ENCODE results near the gene IGFLR1. TPM values are rescaled to one million over a fixed set of nuclear protein-coding genes. Genes with fewer than 3 reads are reported as not detected.
"Not testable (repeated sequence)": the region's sequence is repeated elsewhere in the genome, so short reads cannot be mapped to it uniquely, and the experiment has no call there.

IGFLR1 gene
- total RNA-seq, 1 donor = 1.9 TPM

DNA sequence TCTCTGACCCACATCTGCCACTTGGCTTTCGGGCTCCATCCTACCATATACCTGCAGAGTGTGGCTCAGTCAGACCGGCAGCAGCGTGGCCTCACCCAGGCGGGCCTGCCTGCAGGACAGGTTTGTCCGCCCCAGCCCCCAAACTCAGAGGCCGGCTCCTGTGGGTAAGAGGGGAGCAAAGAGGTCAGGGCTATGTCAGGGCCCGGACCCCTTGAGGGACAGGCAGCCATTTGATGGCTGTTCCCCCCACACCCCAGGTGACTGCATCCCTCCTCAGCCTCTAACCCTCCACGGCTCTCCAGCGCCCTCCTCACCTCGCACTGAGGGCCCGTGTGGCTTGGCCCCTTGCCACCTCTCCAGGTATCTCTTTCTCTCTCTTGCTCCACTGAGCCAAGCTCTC, 50.2 kb downstream of the IGFLR1 start:
- H3K4me3 ChIP-seq (ENCODE audit: low read depth, low read length) = no peak overlapping the region
- no peak for DNase-seq (ENCODE audit: low read depth)
- TF ChIP-seq, protein P1, sequence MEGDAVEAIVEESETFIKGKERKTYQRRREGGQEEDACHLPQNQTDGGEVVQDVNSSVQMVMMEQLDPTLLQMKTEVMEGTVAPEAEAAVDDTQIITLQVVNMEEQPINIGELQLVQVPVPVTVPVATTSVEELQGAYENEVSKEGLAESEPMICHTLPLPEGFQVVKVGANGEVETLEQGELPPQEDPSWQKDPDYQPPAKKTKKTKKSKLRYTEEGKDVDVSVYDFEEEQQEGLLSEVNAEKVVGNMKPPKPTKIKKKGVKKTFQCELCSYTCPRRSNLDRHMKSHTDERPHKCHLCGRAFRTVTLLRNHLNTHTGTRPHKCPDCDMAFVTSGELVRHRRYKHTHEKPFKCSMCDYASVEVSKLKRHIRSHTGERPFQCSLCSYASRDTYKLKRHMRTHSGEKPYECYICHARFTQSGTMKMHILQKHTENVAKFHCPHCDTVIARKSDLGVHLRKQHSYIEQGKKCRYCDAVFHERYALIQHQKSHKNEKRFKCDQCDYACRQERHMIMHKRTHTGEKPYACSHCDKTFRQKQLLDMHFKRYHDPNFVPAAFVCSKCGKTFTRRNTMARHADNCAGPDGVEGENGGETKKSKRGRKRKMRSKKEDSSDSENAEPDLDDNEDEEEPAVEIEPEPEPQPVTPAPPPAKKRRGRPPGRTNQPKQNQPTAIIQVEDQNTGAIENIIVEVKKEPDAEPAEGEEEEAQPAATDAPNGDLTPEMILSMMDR (IDR thresholded peaks at IDR 0.05; ENCODE audit: insufficient read depth, low read length) = no peak

DNA sequence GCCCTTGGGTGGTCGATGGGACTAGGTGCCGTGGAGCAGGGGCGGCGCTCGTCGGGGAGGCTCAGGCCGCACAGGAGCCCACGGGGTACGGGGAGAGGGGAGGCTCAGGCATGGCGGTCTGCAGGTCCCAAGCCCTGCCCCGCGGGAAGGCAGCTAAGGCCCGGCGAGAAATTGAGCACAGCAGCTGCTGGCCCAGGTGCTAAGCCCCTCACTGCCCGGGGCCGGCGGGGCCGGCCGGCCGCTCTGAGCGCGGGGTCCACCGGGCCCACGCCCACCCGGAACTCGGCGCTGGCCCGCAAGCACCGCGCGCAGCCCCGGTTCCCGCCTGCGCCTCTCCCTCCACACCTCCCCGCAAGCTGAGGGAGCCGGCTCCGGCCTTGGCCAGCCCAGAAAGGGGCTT, 51.1 kb downstream of the IGFLR1 start:
- not testable (repeated sequence) for H3K4me3 ChIP-seq (ENCODE audit: low read depth, low read length); DNase-seq (ENCODE audit: low read depth)

DNA sequence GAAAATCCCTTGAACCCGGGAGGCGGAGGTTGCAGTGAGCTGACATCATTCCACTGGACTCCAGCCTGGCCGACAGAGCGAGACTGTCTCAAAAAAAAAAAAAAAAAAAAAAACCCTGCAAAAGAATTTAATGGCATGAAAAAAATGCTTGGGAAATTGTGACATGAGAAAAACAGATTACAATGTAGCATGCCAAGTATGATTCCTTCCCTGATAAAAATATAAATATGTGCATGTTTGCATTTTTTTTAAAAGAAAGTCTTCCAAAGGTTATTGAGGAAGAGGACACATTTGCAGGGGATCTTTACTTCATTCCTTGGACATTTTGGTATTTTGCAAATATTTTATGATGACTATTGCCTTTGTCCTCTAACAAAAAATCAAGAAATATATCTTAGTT, 52.4 kb downstream of the IGFLR1 start:
- TF ChIP-seq, protein P1 (IDR thresholded peaks at IDR 0.05; ENCODE audit: insufficient read depth, low read length) = no peak
- no peak overlapping the region for H3K4me3 ChIP-seq (ENCODE audit: low read depth, low read length)
- DNase-seq (ENCODE audit: low read depth) = peak; percentile 46

Other genes starting within 250 kb of the IGFLR1 start
- gene DMKN, start 228.8 kb downstream of the IGFLR1 start, total RNA-seq (ENCODE audit: low replicate concordance) = 11.4 and 63.0 TPM in 2 replicates
- 4.1 and 13.2 TPM in 2 replicates for gene SBSN, start 214.1 kb downstream of the IGFLR1 start, total RNA-seq (ENCODE audit: low replicate concordance)
- gene GAPDHS, start 209.0 kb downstream of the IGFLR1 start, total RNA-seq (ENCODE audit: low replicate concordance) = not detected in 2 replicates
- 25.0 and 63.7 TPM in 2 replicates for gene TMEM147, start 196.8 kb downstream of the IGFLR1 start, total RNA-seq (ENCODE audit: low replicate concordance)
- gene ATP4A, start 178.8 kb downstream of the IGFLR1 start, total RNA-seq (ENCODE audit: low replicate concordance) = not detected in 2 replicates
- gene PMIS2, start 156.3 kb downstream of the IGFLR1 start, total RNA-seq (ENCODE audit: low replicate concordance) = not detected in 2 replicates
- gene HAUS5, start 129.7 kb downstream of the IGFLR1 start, total RNA-seq (ENCODE audit: low replicate concordance) = 5.7 and 9.9 TPM in 2 replicates
- gene RBM42, start 113.4 kb downstream of the IGFLR1 start, total RNA-seq (ENCODE audit: low replicate concordance) = 43.0 and 65.2 TPM in 2 replicates
- 0.81 and 1.6 TPM in 2 replicates for gene ETV2, start 100.7 kb downstream of the IGFLR1 start, total RNA-seq (ENCODE audit: low replicate concordance)
- gene COX6B1, start 94.1 kb downstream of the IGFLR1 start, total RNA-seq (ENCODE audit: low replicate concordance) = 104 and 327 TPM in 2 replicates
- not detected in 2 replicates for gene UPK1A, start 75.9 kb downstream of the IGFLR1 start, total RNA-seq (ENCODE audit: low replicate concordance)
- gene ZBTB32, start 37.9 kb downstream of the IGFLR1 start, total RNA-seq (ENCODE audit: low replicate concordance) = not detected in 2 replicates
- gene KMT2B, start 24.4 kb downstream of the IGFLR1 start, total RNA-seq (ENCODE audit: low replicate concordance) = 6.8 and 14.9 TPM in 2 replicates
- gene U2AF1L4, start 3.0 kb upstream of the IGFLR1 start, total RNA-seq (ENCODE audit: low replicate concordance) = 5.8 and 7.1 TPM in 2 replicates
- 14.7 and 19.5 TPM in 2 replicates for gene PSENEN, start 3.2 kb upstream of the IGFLR1 start, total RNA-seq (ENCODE audit: low replicate concordance)
- gene LIN37, start 6.1 kb upstream of the IGFLR1 start, total RNA-seq (ENCODE audit: low replicate concordance) = 5.4 and 15.3 TPM in 2 replicates
- gene HSPB6, start 14.6 kb upstream of the IGFLR1 start, total RNA-seq (ENCODE audit: low replicate concordance) = 297 and 713 TPM in 2 replicates
- gene PROSER3, start 15.7 kb upstream of the IGFLR1 start, total RNA-seq (ENCODE audit: low replicate concordance) = 4.5 and 10.8 TPM in 2 replicates
- gene ARHGAP33, start 33.1 kb upstream of the IGFLR1 start, total RNA-seq (ENCODE audit: low replicate concordance) = 5.3 and 7.4 TPM in 2 replicates
- not detected in 2 replicates for gene PRODH2, start 70.4 kb upstream of the IGFLR1 start, total RNA-seq (ENCODE audit: low replicate concordance)
- not detected in 2 replicates for gene NPHS1, start 110.1 kb upstream of the IGFLR1 start, total RNA-seq (ENCODE audit: low replicate concordance)
- 0.25 TPM in 1 of 2 replicates, not detected in the other for gene KIRREL2, start 114.5 kb upstream of the IGFLR1 start, total RNA-seq (ENCODE audit: low replicate concordance)
- gene APLP1, start 126.1 kb upstream of the IGFLR1 start, total RNA-seq (ENCODE audit: low replicate concordance) = 4.1 and 8.6 TPM in 2 replicates
- 2.5 and 3.7 TPM in 2 replicates for gene NFKBID, start 158.1 kb upstream of the IGFLR1 start, total RNA-seq (ENCODE audit: low replicate concordance)
- 0.81 and 2.7 TPM in 2 replicates for gene HCST, start 160.1 kb upstream of the IGFLR1 start, total RNA-seq (ENCODE audit: low replicate concordance)
- not detected in 2 replicates for gene TYROBP, start 165.8 kb upstream of the IGFLR1 start, total RNA-seq (ENCODE audit: low replicate concordance)
- 5.9 and 9.3 TPM in 2 replicates for gene LRFN3, start 193.9 kb upstream of the IGFLR1 start, total RNA-seq (ENCODE audit: low replicate concordance)